ENCODE measurements around the gene PSMF1.
"Not testable (repeated sequence)": the region's sequence is repeated elsewhere in the genome, so short reads cannot be mapped to it uniquely, and the experiment has no call there.

Gene PSMF1

GRCh38 chr20:1203630-1204029, 85.2 kb downstream of the PSMF1 start:
- Mint-ChIP-seq H3K4me1 (ENCODE audit: low read depth) (peaks cover 8% of the 10 kb centered on the region), H3K27ac (no peak overlapping the region)

DNA sequence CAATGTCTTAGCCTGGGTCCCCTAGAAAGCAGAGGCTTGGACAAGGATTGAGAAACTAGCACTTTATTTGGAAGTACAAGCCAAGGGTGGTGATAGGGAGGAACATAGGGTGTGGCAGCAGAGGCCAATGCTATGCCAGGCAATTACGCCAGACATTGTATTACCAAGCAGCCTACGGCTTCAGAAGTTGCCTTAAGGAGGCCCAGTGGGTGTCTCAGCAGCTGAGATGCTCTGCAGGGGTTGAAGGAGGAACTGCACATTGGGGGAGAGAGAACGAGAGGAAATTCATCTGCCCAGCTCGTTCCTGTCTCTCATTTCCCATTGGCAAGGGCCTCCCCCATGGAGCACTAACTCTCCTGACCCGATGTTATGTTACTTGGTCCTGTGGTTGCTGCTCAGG, 85.7 kb downstream of the PSMF1 start:
- H3K36me3 Mint-ChIP-seq = no peaks in the 10 kb centered on the region
- H3K27ac Mint-ChIP-seq = no peak overlapping the region
- H3K4me3 Mint-ChIP-seq = no peak overlapping the region
- H3K9me3 Mint-ChIP-seq (ENCODE audit: low read depth) = no peaks in the 10 kb centered on the region
- H3K4me1 Mint-ChIP-seq (ENCODE audit: low read depth) = peaks cover 8% of the 10 kb centered on the region
- H3K27me3 Mint-ChIP-seq = no peaks in the 10 kb centered on the region

More at GRCh38 chr20:1203630-1204029, 85.2 kb downstream of the PSMF1 start:
- H3K27me3 Mint-ChIP-seq = no peaks in the 10 kb centered on the region
- H3K4me3 Mint-ChIP-seq = no peak overlapping the region
- H3K36me3 Mint-ChIP-seq = no peaks in the 10 kb centered on the region
- no peaks in the 10 kb centered on the region for H3K9me3 Mint-ChIP-seq (ENCODE audit: low read depth)

- Mint-ChIP-seq H3K27me3 (no peaks in the 10 kb centered on the region), H3K4me3 (no peak overlapping the region)
Measured at GRCh38 chr20:1204576-1204975, 86.2 kb downstream of the PSMF1 start.

DNA sequence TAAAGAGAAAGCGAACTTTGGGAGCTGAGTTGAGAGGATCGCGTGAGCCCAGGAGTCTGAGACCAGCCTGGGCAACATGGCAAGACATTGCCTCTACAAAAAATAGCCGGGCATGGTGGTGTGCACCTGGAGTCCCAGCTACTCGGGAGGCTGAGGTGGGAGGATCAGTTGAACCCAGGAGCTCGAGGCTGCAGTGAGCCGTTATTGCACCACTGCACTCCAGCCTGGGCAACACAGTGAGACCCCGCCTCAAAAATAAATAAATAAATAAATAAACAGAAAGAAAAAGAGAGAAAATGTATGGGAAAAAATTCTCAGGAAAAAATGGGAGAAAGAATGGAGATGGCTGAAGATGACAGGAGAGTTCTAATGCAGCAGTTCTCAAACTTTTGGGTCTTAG, 87.4 kb downstream of the PSMF1 start:
- H3K9me3 Mint-ChIP-seq (ENCODE audit: low read depth) = no peaks in the 10 kb centered on the region
- H3K4me1 Mint-ChIP-seq (ENCODE audit: low read depth) = no peaks in the 10 kb centered on the region
- no peak overlapping the region for H3K27ac Mint-ChIP-seq
- H3K36me3 Mint-ChIP-seq = no peaks in the 10 kb centered on the region
- no peaks in the 10 kb centered on the region for H3K27me3 Mint-ChIP-seq
- H3K4me3 Mint-ChIP-seq = no peak overlapping the region

More at GRCh38 chr20:1204576-1204975, 86.2 kb downstream of the PSMF1 start:
- H3K9me3 Mint-ChIP-seq (ENCODE audit: low read depth) = no peaks in the 10 kb centered on the region
- no peak overlapping the region for H3K27ac Mint-ChIP-seq
- H3K36me3 Mint-ChIP-seq = no peaks in the 10 kb centered on the region
- peaks cover 8% of the 10 kb centered on the region for H3K4me1 Mint-ChIP-seq (ENCODE audit: low read depth)

DNA sequence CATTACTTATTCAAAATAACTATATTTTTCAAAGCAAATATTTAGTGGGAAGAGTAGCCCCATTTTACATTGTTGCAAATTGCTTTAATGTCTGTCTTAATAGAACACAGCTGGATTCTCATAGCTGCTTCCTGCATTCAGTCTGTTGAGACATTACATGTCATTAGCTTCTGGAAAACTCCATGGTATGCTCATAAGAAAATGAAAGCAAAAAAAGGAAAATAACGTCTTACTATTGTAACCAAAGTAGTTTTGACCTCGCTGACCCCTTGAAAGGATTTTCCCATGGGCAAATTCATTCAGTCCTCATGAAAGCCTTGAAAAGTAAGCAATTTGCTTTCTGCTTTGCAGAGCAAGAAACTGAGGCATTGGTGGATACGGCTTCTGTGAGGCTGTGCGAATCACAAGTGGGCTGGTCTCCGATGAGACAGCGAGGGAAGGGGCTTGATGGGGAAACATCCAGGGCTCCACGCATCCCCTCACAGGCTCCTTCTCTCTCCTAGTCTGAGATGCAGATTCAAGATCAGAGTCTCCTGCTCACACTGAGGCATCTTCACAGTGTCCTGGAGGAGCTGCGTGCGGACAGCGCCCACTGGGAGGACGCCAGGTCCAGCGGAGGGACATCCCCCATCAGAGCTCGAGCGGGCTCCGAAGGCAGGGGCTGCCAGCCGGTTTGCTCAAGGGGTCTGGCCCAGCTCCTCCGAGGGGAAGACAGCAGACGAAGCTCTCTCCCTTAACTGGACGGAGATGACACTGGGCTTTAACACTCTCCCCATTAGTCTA, 88.2 kb downstream of the PSMF1 start:
- H3K4me3 Mint-ChIP-seq = no peak overlapping the region
- H3K27ac Mint-ChIP-seq = no peak overlapping the region
- H3K36me3 Mint-ChIP-seq = no peaks in the 10 kb centered on the region
- H3K4me1 Mint-ChIP-seq (ENCODE audit: low read depth) = no peaks in the 10 kb centered on the region
- H3K9me3 Mint-ChIP-seq (ENCODE audit: low read depth) = no peaks in the 10 kb centered on the region
- H3K27me3 Mint-ChIP-seq = no peaks in the 10 kb centered on the region

GRCh38 chr20:1207293-1207878, 89.0 kb downstream of the PSMF1 start:
- Mint-ChIP-seq H3K4me1 (ENCODE audit: low read depth) (no peaks in the 10 kb centered on the region), H3K36me3 (peaks cover under 1% of the 10 kb centered on the region), H3K27me3 (no peaks in the 10 kb centered on the region), H3K4me3 (no peak overlapping the region), H3K27ac (no peak overlapping the region), H3K9me3 (ENCODE audit: low read depth) (no peaks in the 10 kb centered on the region)

- H3K9me3 Mint-ChIP-seq (ENCODE audit: low read depth) = no peaks in the 10 kb centered on the region
- no peak overlapping the region for H3K27ac Mint-ChIP-seq
- H3K4me3 Mint-ChIP-seq = no peak overlapping the region
Measured at GRCh38 chr20:1209447-1210387, 91.3 kb downstream of the PSMF1 start.

GRCh38 chr20:1210501-1210900, 92.1 kb downstream of the PSMF1 start:
- Mint-ChIP-seq H3K4me1 (ENCODE audit: low read depth) (peaks cover 17% of the 10 kb centered on the region), H3K4me3 (no peak overlapping the region), H3K36me3 (peaks cover 2% of the 10 kb centered on the region), H3K9me3 (ENCODE audit: low read depth) (no peaks in the 10 kb centered on the region), H3K27me3 (no peaks in the 10 kb centered on the region), H3K27ac (no peak overlapping the region)

More at GRCh38 chr20:1209447-1210387, 91.3 kb downstream of the PSMF1 start:
- no peaks in the 10 kb centered on the region for H3K27me3 Mint-ChIP-seq
- peaks cover 2% of the 10 kb centered on the region for H3K36me3 Mint-ChIP-seq
- peaks cover 9% of the 10 kb centered on the region for H3K4me1 Mint-ChIP-seq (ENCODE audit: low read depth)

- Mint-ChIP-seq H3K36me3 (peaks cover 2% of the 10 kb centered on the region), H3K4me1 (ENCODE audit: low read depth) (peaks cover 32% of the 10 kb centered on the region), H3K27me3 (no peaks in the 10 kb centered on the region), H3K4me3 (no peak overlapping the region), H3K9me3 (ENCODE audit: low read depth) (no peaks in the 10 kb centered on the region), H3K27ac (no peak overlapping the region)
Measured at GRCh38 chr20:1212023-1212422, 93.6 kb downstream of the PSMF1 start.

GRCh38 chr20:1212607-1213396, 94.4 kb downstream of the PSMF1 start:
- H3K9me3 Mint-ChIP-seq (ENCODE audit: low read depth) = no peaks in the 10 kb centered on the region
- peak overlapping the region; percentile 53 for H3K4me3 Mint-ChIP-seq
- no peak overlapping the region for H3K27ac Mint-ChIP-seq

DNA sequence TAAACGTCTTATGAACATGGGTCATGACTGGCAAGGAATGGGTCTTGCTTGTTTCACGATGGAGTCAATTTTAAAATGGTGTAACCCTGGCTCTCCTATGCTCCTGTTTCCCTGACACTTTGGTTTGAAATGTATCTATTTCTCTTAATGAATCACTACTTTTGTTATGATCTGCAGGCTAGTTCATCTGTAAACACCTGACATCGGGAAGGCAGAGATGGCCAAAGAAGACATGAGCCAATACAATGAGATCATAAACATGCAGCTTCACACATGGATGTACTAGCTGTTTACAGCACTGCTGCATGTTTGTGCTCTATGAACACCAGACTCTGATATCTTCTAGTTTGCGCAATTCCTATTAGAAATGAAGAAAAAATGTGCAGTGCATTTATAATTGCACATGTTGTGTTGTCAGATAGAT, 96.4 kb downstream of the PSMF1 start:
- no peaks in the 10 kb centered on the region for H3K9me3 Mint-ChIP-seq (ENCODE audit: low read depth)
- no peak overlapping the region for H3K27ac Mint-ChIP-seq
- H3K27me3 Mint-ChIP-seq = no peaks in the 10 kb centered on the region
- H3K36me3 Mint-ChIP-seq = peaks cover 2% of the 10 kb centered on the region
- peaks cover 43% of the 10 kb centered on the region for H3K4me1 Mint-ChIP-seq (ENCODE audit: low read depth)
- H3K4me3 Mint-ChIP-seq = no peak overlapping the region

More at GRCh38 chr20:1212607-1213396, 94.4 kb downstream of the PSMF1 start:
- peaks cover 40% of the 10 kb centered on the region for H3K4me1 Mint-ChIP-seq (ENCODE audit: low read depth)
- peaks cover 2% of the 10 kb centered on the region for H3K36me3 Mint-ChIP-seq
- H3K27me3 Mint-ChIP-seq = no peaks in the 10 kb centered on the region

GRCh38 chr20:1215386-1216170, 97.2 kb downstream of the PSMF1 start:
- Mint-ChIP-seq H3K27me3 (no peaks in the 10 kb centered on the region), H3K4me3 (peak overlapping the region; percentile 46), H3K4me1 (ENCODE audit: low read depth) (peaks cover 43% of the 10 kb centered on the region), H3K27ac (peak overlapping the region; percentile 81), H3K36me3 (peaks cover 2% of the 10 kb centered on the region), H3K9me3 (ENCODE audit: low read depth) (no peaks in the 10 kb centered on the region)

DNA sequence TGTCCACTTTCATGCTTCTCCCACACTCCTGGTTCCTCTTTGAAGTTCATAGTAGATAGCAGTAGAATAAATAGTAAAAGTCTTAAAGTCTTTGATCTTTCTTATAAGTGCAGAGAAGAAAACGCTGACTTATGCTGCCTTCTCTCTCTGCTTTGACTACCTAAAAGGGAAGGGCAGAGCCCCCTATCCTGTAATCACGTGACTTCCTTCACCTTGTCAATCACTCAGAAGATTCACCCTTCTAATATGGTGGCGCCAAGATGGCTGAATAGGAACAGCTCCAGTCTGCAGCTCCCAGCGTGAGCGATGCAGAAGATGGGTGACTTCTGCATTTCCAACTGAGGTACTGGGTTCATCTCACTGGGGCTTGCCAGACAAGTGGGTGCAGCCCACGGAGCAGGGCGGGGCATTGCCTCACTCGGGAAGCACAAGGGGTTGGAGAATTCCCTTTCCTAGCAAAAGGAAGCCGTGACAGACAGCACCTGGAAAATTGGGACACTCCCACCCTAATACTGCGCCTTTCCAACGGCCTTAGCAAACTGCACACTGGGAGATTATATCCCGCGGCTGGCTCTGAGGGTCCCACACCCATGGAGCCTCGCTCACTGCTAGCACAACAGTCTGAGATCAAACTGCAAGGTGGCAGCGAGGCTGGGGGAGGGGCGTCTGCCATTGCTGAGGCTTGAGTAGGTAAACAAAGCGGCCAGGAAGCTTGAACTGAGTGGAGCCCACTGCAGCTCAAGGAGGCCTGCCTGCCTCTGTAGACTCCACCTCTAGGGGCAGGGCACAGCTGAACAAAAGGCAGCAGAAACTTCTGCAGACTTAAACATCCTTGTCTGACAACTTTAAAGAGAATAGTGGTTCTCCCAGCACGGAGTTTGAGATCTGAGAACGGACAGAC, 98.4 kb downstream of the PSMF1 start:
- H3K4me3 Mint-ChIP-seq = peak overlapping the region; percentile 48
- not testable (repeated sequence) for H3K27me3 Mint-ChIP-seq; H3K36me3 Mint-ChIP-seq; H3K9me3 Mint-ChIP-seq (ENCODE audit: low read depth)
- peaks cover 43% of the 10 kb centered on the region for H3K4me1 Mint-ChIP-seq (ENCODE audit: low read depth)
- H3K27ac Mint-ChIP-seq = peak overlapping the region; percentile 65
